ENCODE measurements around the gene LILRA6. TPM values are rescaled to one million over a fixed set of nuclear protein-coding genes. Genes with fewer than 3 reads are reported as not detected.

The LILRA6 gene
- total and polyA plus RNA-seq, 2 of the 13 experiments (the other 11 are each of a cell fraction or from before 2014, with no cell fraction given): not detected

DNA sequence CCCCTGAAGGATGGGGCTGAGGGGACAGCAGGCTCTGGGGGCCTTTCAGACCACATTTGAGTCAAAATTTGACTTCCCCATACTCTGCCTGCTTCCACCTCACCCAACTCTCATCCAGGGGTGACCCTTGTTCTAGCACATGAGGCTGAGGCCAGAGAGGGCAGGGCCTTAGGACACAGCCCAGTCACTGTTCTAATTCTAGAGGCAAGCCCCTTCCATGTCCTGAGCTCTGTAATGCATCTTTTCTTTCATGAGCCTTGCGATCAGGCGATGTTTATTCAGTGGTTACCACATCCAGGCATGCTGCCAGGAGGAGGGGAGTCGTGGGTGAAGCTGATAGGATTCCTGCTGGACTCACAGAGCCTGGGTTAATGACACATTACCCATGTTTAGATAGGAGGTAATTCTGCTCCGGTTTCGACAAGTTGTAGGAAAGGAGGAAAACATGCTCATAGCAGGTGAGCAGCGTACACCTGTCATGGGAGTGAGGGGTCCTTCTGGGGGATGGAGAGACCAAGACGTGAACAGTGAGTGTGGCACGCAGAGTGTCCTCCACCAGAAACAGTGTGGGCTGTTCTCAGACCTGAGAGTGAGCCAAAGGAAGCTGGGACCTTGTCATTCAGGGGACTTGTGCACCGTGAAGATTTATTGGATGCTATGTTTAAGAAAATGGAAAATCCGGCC is 32.6 kb downstream of the LILRA6 start (continued):
- peak; percentile 51; the same call in 1 of the 2 replicates for TF ChIP-seq YEATS4 (CRISPR knock-in tag; IDR thresholded peaks at IDR 0.05; ENCODE audit: borderline replicate concordance)
- peak; percentile 48; the same call in 1 of the 2 replicates for TF ChIP-seq KDM2A (CRISPR knock-in tag; IDR thresholded peaks at IDR 0.05; ENCODE audit: borderline replicate concordance, low read depth)
- TF ChIP-seq ZSCAN31 (CRISPR knock-in tag; IDR thresholded peaks at IDR 0.05; ENCODE audit: low read depth): peak; percentile 18; the same call in 1 of the 2 replicates
- TF ChIP-seq, protein P1, sequence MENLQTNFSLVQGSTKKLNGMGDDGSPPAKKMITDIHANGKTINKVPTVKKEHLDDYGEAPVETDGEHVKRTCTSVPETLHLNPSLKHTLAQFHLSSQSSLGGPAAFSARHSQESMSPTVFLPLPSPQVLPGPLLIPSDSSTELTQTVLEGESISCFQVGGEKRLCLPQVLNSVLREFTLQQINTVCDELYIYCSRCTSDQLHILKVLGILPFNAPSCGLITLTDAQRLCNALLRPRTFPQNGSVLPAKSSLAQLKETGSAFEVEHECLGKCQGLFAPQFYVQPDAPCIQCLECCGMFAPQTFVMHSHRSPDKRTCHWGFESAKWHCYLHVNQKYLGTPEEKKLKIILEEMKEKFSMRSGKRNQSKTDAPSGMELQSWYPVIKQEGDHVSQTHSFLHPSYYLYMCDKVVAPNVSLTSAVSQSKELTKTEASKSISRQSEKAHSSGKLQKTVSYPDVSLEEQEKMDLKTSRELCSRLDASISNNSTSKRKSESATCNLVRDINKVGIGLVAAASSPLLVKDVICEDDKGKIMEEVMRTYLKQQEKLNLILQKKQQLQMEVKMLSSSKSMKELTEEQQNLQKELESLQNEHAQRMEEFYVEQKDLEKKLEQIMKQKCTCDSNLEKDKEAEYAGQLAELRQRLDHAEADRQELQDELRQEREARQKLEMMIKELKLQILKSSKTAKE (CRISPR knock-in tag; IDR thresholded peaks at IDR 0.05; ENCODE audit: borderline replicate concordance): peak; percentile 72; the same call in 1 of the 2 replicates
- TF ChIP-seq, protein P2, sequence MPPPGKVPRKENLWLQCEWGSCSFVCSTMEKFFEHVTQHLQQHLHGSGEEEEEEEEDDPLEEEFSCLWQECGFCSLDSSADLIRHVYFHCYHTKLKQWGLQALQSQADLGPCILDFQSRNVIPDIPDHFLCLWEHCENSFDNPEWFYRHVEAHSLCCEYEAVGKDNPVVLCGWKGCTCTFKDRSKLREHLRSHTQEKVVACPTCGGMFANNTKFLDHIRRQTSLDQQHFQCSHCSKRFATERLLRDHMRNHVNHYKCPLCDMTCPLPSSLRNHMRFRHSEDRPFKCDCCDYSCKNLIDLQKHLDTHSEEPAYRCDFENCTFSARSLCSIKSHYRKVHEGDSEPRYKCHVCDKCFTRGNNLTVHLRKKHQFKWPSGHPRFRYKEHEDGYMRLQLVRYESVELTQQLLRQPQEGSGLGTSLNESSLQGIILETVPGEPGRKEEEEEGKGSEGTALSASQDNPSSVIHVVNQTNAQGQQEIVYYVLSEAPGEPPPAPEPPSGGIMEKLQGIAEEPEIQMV (CRISPR knock-in tag; IDR thresholded peaks at IDR 0.05; ENCODE audit: low read depth): 0 out of 2 replicates have a peak, but pooled peaks have one; percentile 60
- TF ChIP-seq ZSCAN12 (CRISPR knock-in tag; IDR thresholded peaks at IDR 0.05): no peak
- TF ChIP-seq IRF2 (CRISPR knock-in tag; IDR thresholded peaks at IDR 0.05): peak; percentile 67
- peak; percentile 94; the same call in 1 of the 2 replicates for TF ChIP-seq ZNF614 (CRISPR knock-in tag; IDR thresholded peaks at IDR 0.05; ENCODE audit: borderline replicate concordance)
- no peak for TF ChIP-seq ZNF33A (CRISPR knock-in tag; IDR thresholded peaks at IDR 0.05; ENCODE audit: borderline replicate concordance)
- TF ChIP-seq, protein P3, sequence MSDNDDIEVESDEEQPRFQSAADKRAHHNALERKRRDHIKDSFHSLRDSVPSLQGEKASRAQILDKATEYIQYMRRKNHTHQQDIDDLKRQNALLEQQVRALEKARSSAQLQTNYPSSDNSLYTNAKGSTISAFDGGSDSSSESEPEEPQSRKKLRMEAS (IDR thresholded peaks at IDR 0.05): peak; percentile 56; the same call in 1 of the 2 replicates
- TF ChIP-seq TARDBP (CRISPR knock-in tag; IDR thresholded peaks at IDR 0.05): peak; percentile 89
- TF ChIP-seq ZNF12 (CRISPR knock-in tag; IDR thresholded peaks at IDR 0.05): no peak
- 0 out of 2 replicates have a peak, but pooled peaks have one; percentile 40 for TF ChIP-seq ZNF124 (CRISPR knock-in tag; IDR thresholded peaks at IDR 0.05)
- peak; percentile 72 for TF ChIP-seq KDM6A (CRISPR knock-in tag; IDR thresholded peaks at IDR 0.05; ENCODE audit: low read depth)
- TF ChIP-seq, protein P4, sequence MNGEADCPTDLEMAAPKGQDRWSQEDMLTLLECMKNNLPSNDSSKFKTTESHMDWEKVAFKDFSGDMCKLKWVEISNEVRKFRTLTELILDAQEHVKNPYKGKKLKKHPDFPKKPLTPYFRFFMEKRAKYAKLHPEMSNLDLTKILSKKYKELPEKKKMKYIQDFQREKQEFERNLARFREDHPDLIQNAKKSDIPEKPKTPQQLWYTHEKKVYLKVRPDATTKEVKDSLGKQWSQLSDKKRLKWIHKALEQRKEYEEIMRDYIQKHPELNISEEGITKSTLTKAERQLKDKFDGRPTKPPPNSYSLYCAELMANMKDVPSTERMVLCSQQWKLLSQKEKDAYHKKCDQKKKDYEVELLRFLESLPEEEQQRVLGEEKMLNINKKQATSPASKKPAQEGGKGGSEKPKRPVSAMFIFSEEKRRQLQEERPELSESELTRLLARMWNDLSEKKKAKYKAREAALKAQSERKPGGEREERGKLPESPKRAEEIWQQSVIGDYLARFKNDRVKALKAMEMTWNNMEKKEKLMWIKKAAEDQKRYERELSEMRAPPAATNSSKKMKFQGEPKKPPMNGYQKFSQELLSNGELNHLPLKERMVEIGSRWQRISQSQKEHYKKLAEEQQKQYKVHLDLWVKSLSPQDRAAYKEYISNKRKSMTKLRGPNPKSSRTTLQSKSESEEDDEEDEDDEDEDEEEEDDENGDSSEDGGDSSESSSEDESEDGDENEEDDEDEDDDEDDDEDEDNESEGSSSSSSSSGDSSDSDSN (CRISPR knock-in tag; IDR thresholded peaks at IDR 0.05): peak; percentile 22; the same call in 1 of the 2 replicates
- TF ChIP-seq, protein P5, sequence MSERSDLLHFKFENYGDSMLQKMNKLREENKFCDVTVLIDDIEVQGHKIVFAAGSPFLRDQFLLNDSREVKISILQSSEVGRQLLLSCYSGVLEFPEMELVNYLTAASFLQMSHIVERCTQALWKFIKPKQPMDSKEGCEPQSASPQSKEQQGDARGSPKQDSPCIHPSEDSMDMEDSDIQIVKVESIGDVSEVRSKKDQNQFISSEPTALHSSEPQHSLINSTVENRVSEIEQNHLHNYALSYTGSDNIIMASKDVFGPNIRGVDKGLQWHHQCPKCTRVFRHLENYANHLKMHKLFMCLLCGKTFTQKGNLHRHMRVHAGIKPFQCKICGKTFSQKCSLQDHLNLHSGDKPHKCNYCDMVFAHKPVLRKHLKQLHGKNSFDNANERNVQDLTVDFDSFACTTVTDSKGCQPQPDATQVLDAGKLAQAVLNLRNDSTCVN (CRISPR knock-in tag; IDR thresholded peaks at IDR 0.05; ENCODE audit: borderline replicate concordance): peak; percentile 89
- peak; percentile 77 for TF ChIP-seq HNF4A (CRISPR knock-in tag; IDR thresholded peaks at IDR 0.05)
- 0 out of 2 replicates have a peak, but pooled peaks have one; percentile 15 for TF ChIP-seq KDM5B (CRISPR knock-in tag; IDR thresholded peaks at IDR 0.05; ENCODE audit: borderline replicate concordance)
- TF ChIP-seq KAT8 (CRISPR knock-in tag; IDR thresholded peaks at IDR 0.05): peak; percentile 61; the same call in 1 of the 2 replicates
- 0 out of 2 replicates have a peak, but pooled peaks have one; percentile 12 for TF ChIP-seq ZNF329 (CRISPR knock-in tag; IDR thresholded peaks at IDR 0.05; ENCODE audit: low read depth)
- peak; percentile 78; the same call in 1 of the 2 replicates for TF ChIP-seq ZNF788 (CRISPR knock-in tag; IDR thresholded peaks at IDR 0.05; ENCODE audit: borderline replicate concordance)

Measured in HepG2 (cell line).